Effector CD4-positive, alpha-beta T cell (primary cell): Measurements from ENCODE around the gene CEBPZOS.

Experiments used
- DNase-seq: peaks from one replicate; pipeline ENCODE4 v3.0.0-alpha.2; 2020

Gene CEBPZOS

DNA sequence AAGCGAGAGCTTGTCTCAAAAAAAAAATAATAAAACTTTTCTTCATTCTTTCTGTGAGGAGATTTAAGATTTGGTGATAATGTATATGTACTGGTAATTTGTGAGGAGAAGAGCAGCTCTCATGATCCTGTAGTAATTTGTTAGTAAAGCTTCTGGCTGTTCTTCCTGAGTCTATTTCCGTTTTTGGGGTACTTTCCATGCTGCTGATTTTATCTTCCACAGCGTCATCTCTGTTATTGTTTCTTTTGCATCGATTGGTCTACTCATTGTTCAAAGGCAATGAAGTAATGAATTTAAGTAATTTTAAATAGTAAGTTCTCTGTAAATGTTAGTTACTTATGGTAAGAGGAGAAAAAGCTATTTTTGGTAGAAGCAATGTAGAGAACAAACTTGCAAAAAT is 47.1 kb downstream of the CEBPZOS start:
- DNase-seq: no peak

DNA sequence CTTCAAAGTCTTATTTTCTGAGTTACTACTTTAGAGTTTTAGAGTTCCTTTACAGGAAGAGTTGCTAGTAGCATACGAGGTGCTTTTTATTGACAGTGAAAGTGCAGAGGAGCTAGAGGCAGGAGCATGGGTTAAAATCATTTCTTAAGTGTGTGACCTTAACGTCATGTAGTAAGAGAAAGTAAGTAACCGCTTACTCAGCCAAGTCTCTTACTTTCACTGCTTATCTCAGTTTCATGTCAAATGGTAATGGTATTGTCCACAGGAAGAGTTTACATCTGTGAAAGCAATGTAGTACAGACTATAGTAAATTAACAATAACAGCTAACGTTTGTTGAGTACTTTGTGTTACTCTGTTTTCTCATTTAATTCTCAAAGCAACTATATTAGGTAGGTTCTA is 47.7 kb downstream of the CEBPZOS start:
- DNase-seq: no peak

DNA sequence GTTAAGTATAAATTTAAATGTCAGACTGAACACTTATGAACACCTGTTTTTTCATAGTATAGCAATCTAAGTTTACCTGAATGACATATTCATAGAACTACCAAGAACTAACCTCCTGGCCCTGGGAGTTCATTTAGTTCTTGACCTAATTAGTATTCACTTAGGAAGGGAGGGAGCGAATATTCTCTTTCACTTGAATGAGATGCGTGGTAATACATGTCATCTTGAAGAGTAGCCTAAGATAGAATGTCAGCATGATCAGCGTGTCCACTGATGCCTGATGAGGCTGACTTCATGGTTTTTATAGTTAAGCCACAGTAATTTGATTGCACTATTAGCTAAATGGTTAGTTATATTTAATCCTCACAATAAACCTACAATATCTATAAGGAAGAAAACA is 48.5 kb downstream of the CEBPZOS start:
- no peak for DNase-seq

DNA sequence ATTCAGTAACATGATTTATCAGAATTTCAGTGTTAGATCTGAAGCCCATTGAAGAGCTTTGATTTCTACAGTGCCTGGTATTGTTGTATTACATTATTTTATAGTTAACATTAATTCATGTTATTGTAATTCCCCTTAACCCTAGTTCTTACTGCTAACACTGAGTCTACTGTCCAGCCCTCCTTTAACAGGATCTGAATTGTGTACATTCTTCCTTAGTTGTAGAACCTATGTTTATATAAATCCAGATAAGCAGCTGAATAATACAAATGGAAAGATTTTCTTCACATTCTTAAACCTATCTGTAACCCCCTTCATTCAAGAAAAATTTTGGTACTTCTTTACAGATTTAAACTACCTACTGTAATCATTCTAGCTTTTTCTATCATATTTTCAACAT is 49.9 kb downstream of the CEBPZOS start:
- DNase-seq: no peak

DNA sequence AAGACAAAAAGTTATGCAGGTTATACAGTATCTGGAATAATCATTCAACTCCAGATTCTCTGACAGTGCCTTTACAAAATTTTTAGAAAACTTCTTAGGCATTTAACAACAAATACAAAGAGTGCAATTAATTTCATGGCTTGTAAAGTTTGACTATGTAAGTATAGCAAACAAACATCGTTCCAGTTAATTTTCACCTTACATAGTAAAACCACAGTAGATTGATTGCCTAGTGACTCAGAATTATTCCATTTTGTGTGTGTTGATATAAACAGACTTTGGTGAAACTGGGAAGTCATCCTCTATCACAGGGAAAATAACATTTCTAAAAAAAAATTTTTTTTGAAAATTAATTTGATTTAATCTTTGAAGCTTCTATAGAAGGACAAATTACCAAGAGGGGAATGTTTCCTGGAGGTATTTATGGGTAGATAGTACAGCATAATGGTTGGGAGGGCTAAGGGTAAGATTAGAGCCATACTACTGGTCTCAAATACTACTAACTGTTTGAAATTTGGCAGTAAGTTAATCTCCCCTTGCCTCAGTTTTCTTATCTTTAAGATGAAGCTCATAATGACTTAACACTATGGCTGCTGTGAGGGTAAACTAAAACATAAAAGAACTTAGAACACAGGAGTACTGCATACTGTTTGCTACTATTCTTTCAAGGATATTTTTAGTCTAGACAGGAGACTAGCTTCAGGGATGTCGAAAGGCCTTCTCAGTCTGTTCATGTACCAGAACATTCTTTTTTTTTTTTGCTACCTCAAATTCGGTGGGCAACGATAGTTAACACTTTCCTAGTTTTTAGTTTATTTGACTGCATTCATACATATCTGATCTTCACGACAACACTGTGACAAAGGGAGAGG is 54.8 kb downstream of the CEBPZOS start:
- DNase-seq: no peak
